Activated CD4-positive, alpha-beta memory T cell treated with anti-CD3 and anti-CD28 coated beads, Interleukin-2, amount 10 ng/mL, durations not matched to agents 7 days and 5 days (primary cell): Measurements from ENCODE around the gene IGSF8. TPM values are rescaled to one million over a fixed set of nuclear protein-coding genes. Genes with fewer than 3 reads are reported as not detected.

Experiments used
- CTCF ChIA-PET: fragments of 350-600 bp; sonication (Branson Sonifier 250); formaldehyde crosslinking; loops from one replicate; lab custom pipeline; 2021; ENCODE audit warnings: antibody characterized with exemption, inconsistent platforms; lab: Charles Lee
- POLR2A ChIA-PET: fragments of 350-600 bp; sonication (Branson Sonifier 250); formaldehyde crosslinking; loops from one replicate; lab custom pipeline; 2021; ENCODE audit warnings: antibody characterized with exemption; lab: Charles Lee
- DNase-seq: peaks from one replicate; pipeline ENCODE4 v3.0.0-alpha.2; 2020
- H3K27ac Mint-ChIP-seq: one replicate; pipeline ENCODE4 v1.8.0; 2021; ENCODE audit warnings: mild to moderate bottlenecking, mixed read lengths
- H3K27me3 Mint-ChIP-seq: one replicate; pipeline ENCODE4 v1.8.0; 2021; ENCODE audit warnings: mixed read lengths
- H3K36me3 Mint-ChIP-seq: one replicate; pipeline ENCODE4 v1.8.0; 2021; ENCODE audit warnings: low read depth, mixed read lengths
- H3K4me1 Mint-ChIP-seq: one replicate; pipeline ENCODE4 v1.8.0; 2021; ENCODE audit warnings: mixed read lengths
- H3K4me3 Mint-ChIP-seq: one replicate; pipeline ENCODE4 v1.8.0; 2021; ENCODE audit warnings: mild to moderate bottlenecking, mixed read lengths
- H3K9me3 Mint-ChIP-seq: one replicate; pipeline ENCODE4 v1.8.0; 2021; ENCODE audit warnings: mixed read lengths
- total RNA-seq, 2 experiments: library from RNA; stranded (reverse); gene quantifications; one replicate each; pipeline ENCODE4 v1.2.3, GENCODE V29; 2021

The IGSF8 gene
- 10 to 100 TPM; 30.5 to 31.6 TPM for total RNA-seq

GRCh38 chr1:160097911-160098851 is at the start of gene IGSF8:
Gene IGSF8 (minus strand): TSS chr1:160098619. CDS start chr1:160098472, 147 bp downstream.
- H3K27me3 Mint-ChIP-seq, result no peaks in the 10 kb centered on the region
- H3K4me1 Mint-ChIP-seq, result peaks cover 39% of the 10 kb centered on the region
- no peaks in the 10 kb centered on the region for H3K9me3 Mint-ChIP-seq
- H3K36me3 Mint-ChIP-seq, result no peaks in the 10 kb centered on the region
- peak within 1 kb of the TSS; percentile 79 for H3K4me3 Mint-ChIP-seq
- peak; percentile 94 for DNase-seq
- H3K27ac Mint-ChIP-seq, result peak within 1 kb of the TSS; percentile 75
- CTCF ChIA-PET, result interaction anchor here (0.7 to 6.5 kb wide), 7 partner anchors 9 to 193 kb away, joined by 3 to 84 read pairs (median 4); partner anchors contain the start of gene KCNJ9
- POLR2A ChIA-PET, result interaction anchor here (0.6 to 2.1 kb wide), 12 partner anchors 11 to 244 kb away, joined by 3 to 14 read pairs (median 4); partner anchors contain the start of genes DCAF8 and TAGLN2

GRCh38 chr1:160148121-160148520 is 49.7 kb upstream of the IGSF8 start:
- CTCF ChIA-PET, result interaction anchor here (0.7 to 1.4 kb wide), 2 partner anchors 48 to 143 kb away, joined by 3 read pairs; no protein-coding TSS in a partner anchor
- Mint-ChIP-seq H3K4me1 (no peaks in the 10 kb centered on the region), H3K9me3 (no peaks in the 10 kb centered on the region), H3K27me3 (peaks cover 19% of the 10 kb centered on the region), H3K4me3 (no peak overlapping the region), H3K36me3 (no peaks in the 10 kb centered on the region), H3K27ac (no peak overlapping the region)
- POLR2A ChIA-PET, result no interaction called here
- DNase-seq, result no peak

DNA sequence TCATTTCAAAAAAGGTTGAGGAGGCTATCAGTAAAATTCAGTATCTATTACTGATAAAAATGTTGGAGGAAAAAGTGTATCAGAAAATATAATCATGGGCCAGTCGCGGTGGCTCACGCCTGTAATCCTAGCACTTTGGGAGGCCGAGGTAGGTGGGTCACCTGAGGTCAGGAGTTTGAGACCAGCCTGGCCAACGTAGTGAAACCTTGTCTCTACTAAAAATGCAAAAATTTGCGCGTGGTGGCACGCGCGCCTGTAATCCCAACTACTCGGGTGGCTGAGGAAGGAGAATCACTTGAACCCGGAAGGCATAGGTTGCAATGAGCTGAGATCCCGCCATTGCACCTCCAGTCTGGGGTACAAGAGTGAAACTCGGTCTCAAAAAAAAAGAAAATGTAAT is 47.7 kb upstream of the IGSF8 start:
- H3K4me3 Mint-ChIP-seq, result no peak overlapping the region
- no peak for DNase-seq
- POLR2A ChIA-PET, result no interaction called here
- no peak overlapping the region for H3K27ac Mint-ChIP-seq
- no peaks in the 10 kb centered on the region for H3K36me3 Mint-ChIP-seq
- no peaks in the 10 kb centered on the region for H3K9me3 Mint-ChIP-seq
- H3K27me3 Mint-ChIP-seq, result peaks cover 36% of the 10 kb centered on the region
- H3K4me1 Mint-ChIP-seq, result no peaks in the 10 kb centered on the region
- CTCF ChIA-PET, result no interaction called here

DNA sequence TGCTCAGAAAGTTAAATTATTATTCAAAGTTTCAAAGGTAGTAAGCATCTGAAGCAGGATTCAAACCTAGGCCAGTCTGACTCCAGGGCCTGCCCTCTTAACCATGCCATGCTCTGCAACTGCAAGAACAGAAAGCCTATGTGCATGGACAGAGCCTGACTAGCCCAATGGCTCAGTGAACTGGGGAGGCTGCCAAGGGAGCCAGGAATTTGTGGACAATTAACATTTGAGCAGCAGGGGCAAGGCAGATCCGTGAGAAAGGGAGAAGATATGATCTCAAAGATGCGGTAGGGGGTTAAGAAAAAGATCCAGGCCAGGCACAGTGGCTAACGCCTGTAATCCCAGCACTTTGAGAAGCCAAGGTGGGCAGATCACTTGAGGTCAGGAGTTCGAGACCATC is 46.5 kb upstream of the IGSF8 start:
- Mint-ChIP-seq H3K27me3 (peaks cover 37% of the 10 kb centered on the region), H3K9me3 (no peaks in the 10 kb centered on the region), H3K27ac (no peak overlapping the region), H3K4me1 (no peaks in the 10 kb centered on the region), H3K36me3 (no peaks in the 10 kb centered on the region), H3K4me3 (no peak overlapping the region)
- POLR2A ChIA-PET, result no interaction called here
- CTCF ChIA-PET, result interaction anchor here (1.1 kb wide), 1 partner anchor 145 kb away, joined by 4 read pairs; no protein-coding TSS in a partner anchor
- DNase-seq, result no peak

DNA sequence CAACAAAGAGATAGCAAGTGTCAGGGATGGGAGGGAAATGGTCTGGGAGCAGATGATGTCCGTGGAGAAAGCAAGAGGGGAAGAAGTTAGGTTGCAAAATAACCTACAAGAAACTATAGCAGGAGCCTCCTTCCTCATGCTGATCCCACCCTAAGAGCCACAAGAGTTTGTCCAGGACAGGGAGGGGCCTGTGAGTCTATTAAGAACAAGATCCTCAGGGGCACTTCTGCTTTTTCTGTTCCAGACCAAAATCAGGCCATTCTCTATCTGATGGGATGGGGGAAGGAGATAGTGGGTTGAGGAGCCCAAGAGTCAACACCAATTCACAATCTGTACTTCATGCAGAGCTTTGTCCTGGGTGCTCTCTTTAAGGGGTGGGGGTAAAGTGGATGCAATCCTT is 45.3 kb upstream of the IGSF8 start:
- no peaks in the 10 kb centered on the region for H3K4me1 Mint-ChIP-seq
- DNase-seq, result no peak
- ChIA-PET CTCF (no interaction called here), POLR2A (no interaction called here)
- no peaks in the 10 kb centered on the region for H3K9me3 Mint-ChIP-seq
- H3K27me3 Mint-ChIP-seq, result peaks cover 39% of the 10 kb centered on the region
- no peak overlapping the region for H3K4me3 Mint-ChIP-seq
- H3K36me3 Mint-ChIP-seq, result no peaks in the 10 kb centered on the region
- no peak overlapping the region for H3K27ac Mint-ChIP-seq

- ChIA-PET CTCF (no interaction called here), POLR2A (no interaction called here)
- H3K4me3 Mint-ChIP-seq, result no peak overlapping the region
- no peaks in the 10 kb centered on the region for H3K36me3 Mint-ChIP-seq
- no peak overlapping the region for H3K27ac Mint-ChIP-seq
- no peaks in the 10 kb centered on the region for H3K4me1 Mint-ChIP-seq
- H3K27me3 Mint-ChIP-seq, result peaks cover 28% of the 10 kb centered on the region
- no peak for DNase-seq
- no peaks in the 10 kb centered on the region for H3K9me3 Mint-ChIP-seq
Measured at GRCh38 chr1:160139840-160140239, 41.4 kb upstream of the IGSF8 start.

- Mint-ChIP-seq H3K4me1 (no peaks in the 10 kb centered on the region), H3K9me3 (no peaks in the 10 kb centered on the region), H3K27ac (no peak overlapping the region), H3K36me3 (no peaks in the 10 kb centered on the region), H3K27me3 (peaks cover 22% of the 10 kb centered on the region), H3K4me3 (no peak overlapping the region)
- POLR2A ChIA-PET, result no interaction called here
- no peak for DNase-seq
- CTCF ChIA-PET, result no interaction called here
Measured at GRCh38 chr1:160137216-160137862, 38.9 kb upstream of the IGSF8 start.

DNA sequence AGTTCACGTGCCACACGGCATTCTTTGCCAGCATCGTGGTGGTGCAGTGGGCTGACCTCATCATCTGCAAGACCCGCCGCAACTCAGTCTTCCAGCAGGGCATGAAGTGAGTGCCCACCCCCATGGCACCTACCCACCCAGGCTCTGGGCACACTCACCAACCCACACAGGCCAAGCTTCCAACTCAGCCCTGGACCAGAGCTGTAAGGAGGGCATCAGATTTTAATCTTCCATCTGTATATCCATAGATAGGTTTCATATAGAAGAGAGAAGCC is 38.4 kb upstream of the IGSF8 start:
- H3K9me3 Mint-ChIP-seq, result no peaks in the 10 kb centered on the region
- peaks cover 23% of the 10 kb centered on the region for H3K27me3 Mint-ChIP-seq
- no peaks in the 10 kb centered on the region for H3K36me3 Mint-ChIP-seq
- ChIA-PET CTCF (no interaction called here), POLR2A (no interaction called here)
- no peaks in the 10 kb centered on the region for H3K4me1 Mint-ChIP-seq
- H3K27ac Mint-ChIP-seq, result no peak overlapping the region
- no peak for DNase-seq
- H3K4me3 Mint-ChIP-seq, result no peak overlapping the region

- H3K27me3 Mint-ChIP-seq, result peaks cover 19% of the 10 kb centered on the region
- CTCF ChIA-PET, result no interaction called here
- no peaks in the 10 kb centered on the region for H3K9me3 Mint-ChIP-seq
- no peak overlapping the region for H3K27ac Mint-ChIP-seq
- DNase-seq, result no peak
- no peaks in the 10 kb centered on the region for H3K36me3 Mint-ChIP-seq
- H3K4me1 Mint-ChIP-seq, result no peaks in the 10 kb centered on the region
- no peak overlapping the region for H3K4me3 Mint-ChIP-seq
- POLR2A ChIA-PET, result no interaction called here
Measured at GRCh38 chr1:160136121-160136925, 37.9 kb upstream of the IGSF8 start.

DNA sequence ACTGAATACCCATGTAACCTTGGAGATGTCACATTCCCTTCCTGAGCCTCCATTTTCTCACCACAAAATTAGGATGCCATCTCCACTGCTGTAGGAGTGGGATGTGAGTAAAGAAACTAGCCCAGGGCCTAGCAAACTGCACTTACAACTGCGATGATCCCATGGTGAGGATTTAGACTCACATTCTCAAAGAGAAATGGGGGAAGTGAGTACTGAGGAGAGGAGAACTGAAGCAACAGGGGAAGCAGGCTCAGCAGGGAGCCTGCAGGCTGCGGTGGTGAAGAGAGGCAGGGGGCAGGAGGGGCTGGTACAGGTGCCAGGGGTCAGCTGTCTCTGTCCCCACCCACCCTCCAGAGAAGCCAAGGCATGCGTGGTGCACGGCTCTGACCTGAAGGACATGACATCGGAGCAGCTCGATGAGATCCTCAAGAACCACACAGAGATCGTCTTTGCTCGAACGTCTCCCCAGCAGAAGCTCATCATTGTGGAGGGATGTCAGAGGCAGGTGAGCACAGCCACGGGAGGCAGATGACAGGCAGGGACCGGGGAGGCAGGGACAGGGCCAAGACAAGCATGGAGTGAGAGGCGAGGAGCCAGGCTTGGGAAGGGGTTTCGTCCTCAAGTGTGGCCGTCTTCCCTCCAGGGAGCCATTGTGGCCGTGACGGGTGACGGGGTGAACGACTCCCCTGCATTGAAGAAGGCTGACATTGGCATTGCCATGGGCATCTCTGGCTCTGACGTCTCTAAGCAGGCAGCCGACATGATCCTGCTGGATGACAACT is 36.6 kb upstream of the IGSF8 start:
- no peak for DNase-seq
- CTCF ChIA-PET, result no interaction called here
- no peaks in the 10 kb centered on the region for H3K36me3 Mint-ChIP-seq
- no peaks in the 10 kb centered on the region for H3K9me3 Mint-ChIP-seq
- POLR2A ChIA-PET, result no interaction called here
- peaks cover 19% of the 10 kb centered on the region for H3K27me3 Mint-ChIP-seq
- no peak overlapping the region for H3K4me3 Mint-ChIP-seq
- H3K4me1 Mint-ChIP-seq, result no peaks in the 10 kb centered on the region
- no peak overlapping the region for H3K27ac Mint-ChIP-seq

DNA sequence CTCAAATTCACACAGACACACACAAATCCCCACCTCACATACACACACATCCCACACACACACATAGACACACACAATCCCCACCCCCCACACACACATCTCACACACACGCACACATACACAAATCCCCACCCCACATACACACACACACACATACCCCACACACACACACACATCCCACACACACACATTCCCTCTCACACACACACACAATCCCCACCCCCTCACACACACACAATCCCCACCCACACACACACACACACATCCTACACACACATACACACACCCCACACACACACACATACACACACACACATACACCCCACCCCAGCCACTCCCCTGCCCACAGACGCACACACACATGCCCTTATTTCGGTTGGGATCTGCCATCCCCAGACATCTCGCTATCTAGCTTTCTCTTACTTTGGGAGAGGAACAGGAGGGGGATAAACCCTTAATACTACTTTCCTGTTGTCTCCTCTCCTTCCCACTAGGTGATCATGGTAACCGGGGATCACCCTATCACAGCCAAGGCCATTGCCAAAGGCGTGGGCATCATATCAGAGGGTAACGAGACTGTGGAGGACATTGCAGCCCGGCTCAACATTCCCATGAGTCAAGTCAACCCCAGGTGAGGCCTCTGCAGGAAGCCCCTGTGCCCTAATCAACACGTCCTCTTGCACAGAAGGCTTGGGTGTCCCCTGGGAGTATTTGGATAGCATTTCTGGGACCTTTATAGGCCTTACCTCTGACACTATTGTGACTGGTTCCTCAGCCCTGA is 35.8 kb upstream of the IGSF8 start:
- ChIA-PET POLR2A (no interaction called here), CTCF (no interaction called here)
- Mint-ChIP-seq H3K9me3 (no peaks in the 10 kb centered on the region), H3K27ac (no peak overlapping the region), H3K4me3 (no peak overlapping the region), H3K4me1 (no peaks in the 10 kb centered on the region), H3K27me3 (peaks cover 18% of the 10 kb centered on the region), H3K36me3 (no peaks in the 10 kb centered on the region)
- DNase-seq, result no peak
